ENCODE measurements around the gene FAM120A.

- TF ChIP-seq POLR2A (IDR thresholded peaks at IDR 0.05) (no peak), CTCF (IDR thresholded peaks at IDR 0.05) (no peak), EP300 (IDR thresholded peaks at IDR 0.05) (no peak)
Observed at GRCh38 chr9:93536874-93537273, 85.4 kb downstream of the FAM120A start.
